Measurements from ENCODE around the gene YTHDC2. TPM values are rescaled to one million over a fixed set of nuclear protein-coding genes. Genes with fewer than 3 reads are reported as not detected.

YTHDC2 gene
- total and polyA plus RNA-seq, 2 of the 13 experiments (the other 11 are each of a cell fraction or from before 2014, with no cell fraction given): 6.7 to 17.8 TPM

DNA sequence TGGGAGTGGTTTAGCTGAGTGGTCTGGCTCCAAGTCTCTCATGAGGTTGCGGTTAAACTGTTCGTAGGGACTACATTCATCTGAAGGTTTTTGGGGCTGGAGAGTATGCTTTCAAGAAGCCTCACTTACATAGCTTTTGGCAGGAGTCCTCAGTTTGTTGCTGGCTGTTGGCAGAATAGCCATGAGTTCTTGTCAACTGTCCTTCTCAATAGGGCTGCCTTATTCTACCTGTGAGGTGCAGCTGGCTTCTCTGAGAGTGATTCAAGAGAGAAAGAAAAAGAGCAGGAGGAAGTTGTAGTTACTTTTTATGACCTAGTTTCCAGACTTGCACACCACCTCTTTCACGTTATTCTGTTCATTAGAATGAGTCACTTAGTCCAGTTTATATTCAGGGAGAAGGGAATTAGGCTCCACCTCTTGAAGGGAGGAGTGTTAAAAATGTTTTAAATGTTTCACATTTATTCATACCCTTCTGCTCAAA lies 33.2 kb downstream of the YTHDC2 start:
- no peak for TF ChIP-seq CHD2 (IDR thresholded peaks at IDR 0.05; ENCODE audit: low read depth, low read length)
- TF ChIP-seq, protein P1, sequence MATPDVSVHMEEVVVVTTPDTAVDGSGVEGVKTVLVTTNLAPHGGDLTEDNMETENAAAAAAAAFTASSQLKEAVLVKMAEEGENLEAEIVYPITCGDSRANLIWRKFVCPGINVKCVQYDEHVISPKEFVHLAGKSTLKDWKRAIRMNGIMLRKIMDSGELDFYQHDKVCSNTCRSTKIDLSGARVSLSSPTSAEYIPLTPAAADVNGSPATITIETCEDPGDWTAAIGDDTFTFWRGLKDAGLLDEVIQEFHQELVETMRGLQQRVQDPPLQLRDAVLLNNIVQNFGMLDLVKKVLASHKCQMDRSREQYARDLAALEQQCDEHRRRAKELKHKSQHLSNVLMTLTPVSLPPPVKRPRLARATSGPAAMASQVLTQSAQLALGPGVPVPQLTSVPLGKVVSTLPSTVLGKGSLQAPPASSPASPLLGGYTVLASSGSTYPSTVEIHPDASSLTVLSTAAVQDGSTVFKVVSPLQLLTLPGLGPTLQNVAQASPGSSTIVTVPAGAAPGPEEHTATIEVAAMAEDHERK (CRISPR knock-in tag; IDR thresholded peaks at IDR 0.05; ENCODE audit: low read depth): no peak
- TF ChIP-seq SRSF1 (optimal IDR thresholded peaks at IDR 0.05; ENCODE audit: low read depth, low read length): no peak
- no peak for TF ChIP-seq FLYWCH1 (CRISPR knock-in tag; IDR thresholded peaks at IDR 0.05)
- no peak for TF ChIP-seq NFE2 (CRISPR knock-in tag; IDR thresholded peaks at IDR 0.05)
- TF ChIP-seq ZBTB2 (CRISPR knock-in tag; IDR thresholded peaks at IDR 0.05; ENCODE audit: low read depth): no peak
- no peak for TF ChIP-seq ZNF12 (CRISPR knock-in tag; IDR thresholded peaks at IDR 0.05)
- TF ChIP-seq ZNF343 (CRISPR knock-in tag; IDR thresholded peaks at IDR 0.05): no peak
- TF ChIP-seq ZNF382 (CRISPR knock-in tag; IDR thresholded peaks at IDR 0.05; ENCODE audit: borderline replicate concordance): no peak
- TF ChIP-seq TBP (CRISPR knock-in tag; IDR thresholded peaks at IDR 0.05): no peak
- TF ChIP-seq, protein P2, sequence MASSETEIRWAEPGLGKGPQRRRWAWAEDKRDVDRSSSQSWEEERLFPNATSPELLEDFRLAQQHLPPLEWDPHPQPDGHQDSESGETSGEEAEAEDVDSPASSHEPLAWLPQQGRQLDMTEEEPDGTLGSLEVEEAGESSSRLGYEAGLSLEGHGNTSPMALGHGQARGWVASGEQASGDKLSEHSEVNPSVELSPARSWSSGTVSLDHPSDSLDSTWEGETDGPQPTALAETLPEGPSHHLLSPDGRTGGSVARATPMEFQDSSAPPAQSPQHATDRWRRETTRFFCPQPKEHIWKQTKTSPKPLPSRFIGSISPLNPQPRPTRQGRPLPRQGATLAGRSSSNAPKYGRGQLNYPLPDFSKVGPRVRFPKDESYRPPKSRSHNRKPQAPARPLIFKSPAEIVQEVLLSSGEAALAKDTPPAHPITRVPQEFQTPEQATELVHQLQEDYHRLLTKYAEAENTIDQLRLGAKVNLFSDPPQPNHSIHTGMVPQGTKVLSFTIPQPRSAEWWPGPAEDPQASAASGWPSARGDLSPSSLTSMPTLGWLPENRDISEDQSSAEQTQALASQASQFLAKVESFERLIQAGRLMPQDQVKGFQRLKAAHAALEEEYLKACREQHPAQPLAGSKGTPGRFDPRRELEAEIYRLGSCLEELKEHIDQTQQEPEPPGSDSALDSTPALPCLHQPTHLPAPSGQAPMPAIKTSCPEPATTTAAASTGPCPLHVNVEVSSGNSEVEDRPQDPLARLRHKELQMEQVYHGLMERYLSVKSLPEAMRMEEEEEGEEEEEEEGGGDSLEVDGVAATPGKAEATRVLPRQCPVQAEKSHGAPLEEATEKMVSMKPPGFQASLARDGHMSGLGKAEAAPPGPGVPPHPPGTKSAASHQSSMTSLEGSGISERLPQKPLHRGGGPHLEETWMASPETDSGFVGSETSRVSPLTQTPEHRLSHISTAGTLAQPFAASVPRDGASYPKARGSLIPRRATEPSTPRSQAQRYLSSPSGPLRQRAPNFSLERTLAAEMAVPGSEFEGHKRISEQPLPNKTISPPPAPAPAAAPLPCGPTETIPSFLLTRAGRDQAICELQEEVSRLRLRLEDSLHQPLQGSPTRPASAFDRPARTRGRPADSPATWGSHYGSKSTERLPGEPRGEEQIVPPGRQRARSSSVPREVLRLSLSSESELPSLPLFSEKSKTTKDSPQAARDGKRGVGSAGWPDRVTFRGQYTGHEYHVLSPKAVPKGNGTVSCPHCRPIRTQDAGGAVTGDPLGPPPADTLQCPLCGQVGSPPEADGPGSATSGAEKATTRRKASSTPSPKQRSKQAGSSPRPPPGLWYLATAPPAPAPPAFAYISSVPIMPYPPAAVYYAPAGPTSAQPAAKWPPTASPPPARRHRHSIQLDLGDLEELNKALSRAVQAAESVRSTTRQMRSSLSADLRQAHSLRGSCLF (CRISPR knock-in tag; IDR thresholded peaks at IDR 0.05; ENCODE audit: borderline replicate concordance): no peak
- TF ChIP-seq CERS6 (CRISPR knock-in tag; IDR thresholded peaks at IDR 0.05): no peak
- TF ChIP-seq, protein P3, sequence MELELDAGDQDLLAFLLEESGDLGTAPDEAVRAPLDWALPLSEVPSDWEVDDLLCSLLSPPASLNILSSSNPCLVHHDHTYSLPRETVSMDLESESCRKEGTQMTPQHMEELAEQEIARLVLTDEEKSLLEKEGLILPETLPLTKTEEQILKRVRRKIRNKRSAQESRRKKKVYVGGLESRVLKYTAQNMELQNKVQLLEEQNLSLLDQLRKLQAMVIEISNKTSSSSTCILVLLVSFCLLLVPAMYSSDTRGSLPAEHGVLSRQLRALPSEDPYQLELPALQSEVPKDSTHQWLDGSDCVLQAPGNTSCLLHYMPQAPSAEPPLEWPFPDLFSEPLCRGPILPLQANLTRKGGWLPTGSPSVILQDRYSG (CRISPR knock-in tag; IDR thresholded peaks at IDR 0.05): no peak
- Histone ChIP-seq H4K20me1 (ENCODE audit: insufficient read depth, low read length) (no peaks in the 10 kb centered on the region), H3K36me3 (replicated peaks in 1 of 2; ENCODE audit: control insufficient read depth in 1 of 2, insufficient read depth in 2 of 2, low read length in 2 of 2) (peaks cover 7 to 34% of the 10 kb centered on the region in 2 experiments), H2AFZ (ENCODE audit: low read length) (no peak overlapping the region), H3K4me3 (replicated peaks in 1 of 3; ENCODE audit: insufficient read depth in 1 of 3, low read depth in 2 of 3, low read length in 3 of 3) (no peak overlapping the region), H3K9ac (ENCODE audit: insufficient read depth, low read depth, low read length) (no peak overlapping the region), H3K9me3 (ENCODE audit: low read length) (no peaks in the 10 kb centered on the region), H3K4me2 (ENCODE audit: low read depth, low read length) (no peak overlapping the region), H3K79me2 (ENCODE audit: insufficient read depth, low read length) (no peaks in the 10 kb centered on the region), H3K27ac (ENCODE audit: extremely low read length, insufficient read depth, low read length) (no peak overlapping the region), H3K27me3 (ENCODE audit: control insufficient read depth in 1 of 2, insufficient read depth in 2 of 2, low read length in 2 of 2) (no peaks in the 10 kb centered on the region), H3K4me1 (ENCODE audit: insufficient read depth, low read length) (no peaks in the 10 kb centered on the region)
- ChIA-PET POLR2A (no interaction called here), CTCF (ENCODE audit: low intra/inter-chr PET ratio, low total read pairs) (no interaction called here)
- DNase-seq (ENCODE audit: low spot score) (no peak), ATAC-seq (no peak), FAIRE-seq (no peak)
- WGBS (ENCODE audit: low lambda C conversion rate): 96% methylated on average over 3 of the region's 3 CpGs
- BruUV-seq (replicated peaks): no TSS peak
- in situ Hi-C loops (cut with HindIII; ENCODE audit: extremely low pct_ligation_motif_present, low pct_unique_long_range_greater_than_20kb) (no loop called here), intact Hi-C loops (cut with micrococcal nuclease; ENCODE audit: unreplicated experiment) (no loop called here)

All from HepG2 (cell line).